OCI-M1 (cell line): ENCODE data around the gene TAF9.
"Not testable (repeated sequence)": the region's sequence is repeated elsewhere in the genome, so short reads cannot be mapped to it uniquely, and the experiment has no call there.

Source experiments
- DNase-seq: peaks from one replicate; lab custom pipeline; 2025; lab: John Stamatoyannopoulos, UW

Gene TAF9

GRCh38 chr5:69335341-69335935, 33.9 kb downstream of the TAF9 start:
- no peak for DNase-seq

GRCh38 chr5:69334793-69335268, 34.5 kb downstream of the TAF9 start:
- peak; percentile 89 for DNase-seq

GRCh38 chr5:69333668-69334315, 35.5 kb downstream of the TAF9 start:
- DNase-seq = not testable (repeated sequence)

GRCh38 chr5:69331528-69332445, 37.5 kb downstream of the TAF9 start:
- peak; percentile 63 for DNase-seq

- no peak for DNase-seq
Observed at GRCh38 chr5:69329905-69330489, 39.3 kb downstream of the TAF9 start.

GRCh38 chr5:69326365-69326764, 43.0 kb downstream of the TAF9 start:
- DNase-seq = no peak

- DNase-seq = no peak
Observed at GRCh38 chr5:69317391-69317790, 51.9 kb downstream of the TAF9 start.

- DNase-seq = no peak
Observed at GRCh38 chr5:69315972-69316371, 53.3 kb downstream of the TAF9 start.
